Renal pelvis (tissue), 4 donors: ENCODE results near the gene UGT1A3. TPM values are rescaled to one million over a fixed set of nuclear protein-coding genes. Genes with fewer than 3 reads are reported as not detected.

Experiments used
- DNase-seq: peaks from one replicate; pipeline ENCODE4 v3.0.0-alpha.2; 2013
- polyA plus RNA-seq, 3 donors: library from polyadenylated mRNA; unstranded; fragments of 120-200 nt; gene quantifications; one replicate each; pipeline ENCODE4 v1.2.1, GENCODE V29; 2013; ENCODE audit not compliant: insufficient read length in 3 of 3

Gene UGT1A3
- polyA plus RNA-seq, 3 donors, result 0.14 TPM; not detected in 2

DNA sequence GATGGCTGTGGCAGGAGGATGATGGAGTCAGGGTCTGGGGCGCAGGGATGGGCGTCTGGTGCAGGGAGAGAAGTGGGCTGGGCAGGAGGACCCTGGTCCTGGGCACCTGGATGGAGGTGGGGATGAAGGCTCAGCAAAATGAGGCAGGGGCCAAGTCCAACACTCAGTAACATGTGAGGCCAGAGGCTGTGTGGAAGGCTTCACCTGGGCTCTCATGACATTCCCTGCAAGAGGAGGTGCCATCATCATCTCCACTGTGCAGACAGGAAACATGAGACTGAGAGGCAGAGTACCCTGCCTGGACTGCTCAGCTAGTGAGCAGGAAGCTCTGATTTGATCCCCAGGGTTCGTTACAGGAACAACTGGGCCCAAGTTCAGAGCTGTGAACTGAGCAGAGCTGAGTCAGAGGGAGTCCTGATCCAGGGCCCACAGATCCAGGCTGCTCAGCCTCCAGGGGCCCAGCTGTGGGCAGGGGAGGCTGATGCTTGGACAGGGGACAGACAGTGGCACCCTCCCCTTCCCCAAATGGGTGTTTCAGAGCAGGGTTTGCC, 88.6 kb downstream of the UGT1A3 start:
- no peak for DNase-seq

DNA sequence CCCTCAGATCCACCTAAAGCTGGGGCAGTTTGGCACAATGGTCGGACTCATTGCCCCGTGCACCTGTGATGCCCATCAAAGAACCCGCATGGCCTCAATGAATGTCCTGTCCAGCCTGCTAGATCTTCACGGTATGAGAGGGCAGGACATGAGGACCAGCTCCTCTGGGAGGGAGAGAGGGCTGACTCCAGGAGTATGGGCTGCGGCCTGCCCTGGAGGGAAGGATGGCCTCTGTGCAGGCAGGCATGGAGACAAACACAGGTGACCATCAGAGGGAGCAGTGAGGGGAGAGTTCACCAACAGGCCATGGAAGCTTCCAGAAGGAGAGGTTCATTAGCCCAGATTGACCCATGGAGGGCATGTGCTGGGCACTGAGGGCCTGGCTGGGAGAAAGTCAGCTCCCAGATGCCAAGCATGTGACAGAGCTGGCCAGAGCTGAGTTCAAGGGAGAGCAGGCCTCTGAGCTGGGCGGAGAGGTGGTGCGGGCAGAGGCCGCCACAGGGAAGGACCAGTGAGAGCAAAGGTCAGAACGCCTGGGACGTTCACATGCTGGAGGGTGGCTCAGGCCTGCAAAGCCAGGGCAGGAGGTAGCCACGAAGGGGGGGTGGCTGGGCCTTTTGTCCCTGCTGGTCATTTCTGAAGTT, 89.3 kb downstream of the UGT1A3 start:
- DNase-seq, result no peak

DNA sequence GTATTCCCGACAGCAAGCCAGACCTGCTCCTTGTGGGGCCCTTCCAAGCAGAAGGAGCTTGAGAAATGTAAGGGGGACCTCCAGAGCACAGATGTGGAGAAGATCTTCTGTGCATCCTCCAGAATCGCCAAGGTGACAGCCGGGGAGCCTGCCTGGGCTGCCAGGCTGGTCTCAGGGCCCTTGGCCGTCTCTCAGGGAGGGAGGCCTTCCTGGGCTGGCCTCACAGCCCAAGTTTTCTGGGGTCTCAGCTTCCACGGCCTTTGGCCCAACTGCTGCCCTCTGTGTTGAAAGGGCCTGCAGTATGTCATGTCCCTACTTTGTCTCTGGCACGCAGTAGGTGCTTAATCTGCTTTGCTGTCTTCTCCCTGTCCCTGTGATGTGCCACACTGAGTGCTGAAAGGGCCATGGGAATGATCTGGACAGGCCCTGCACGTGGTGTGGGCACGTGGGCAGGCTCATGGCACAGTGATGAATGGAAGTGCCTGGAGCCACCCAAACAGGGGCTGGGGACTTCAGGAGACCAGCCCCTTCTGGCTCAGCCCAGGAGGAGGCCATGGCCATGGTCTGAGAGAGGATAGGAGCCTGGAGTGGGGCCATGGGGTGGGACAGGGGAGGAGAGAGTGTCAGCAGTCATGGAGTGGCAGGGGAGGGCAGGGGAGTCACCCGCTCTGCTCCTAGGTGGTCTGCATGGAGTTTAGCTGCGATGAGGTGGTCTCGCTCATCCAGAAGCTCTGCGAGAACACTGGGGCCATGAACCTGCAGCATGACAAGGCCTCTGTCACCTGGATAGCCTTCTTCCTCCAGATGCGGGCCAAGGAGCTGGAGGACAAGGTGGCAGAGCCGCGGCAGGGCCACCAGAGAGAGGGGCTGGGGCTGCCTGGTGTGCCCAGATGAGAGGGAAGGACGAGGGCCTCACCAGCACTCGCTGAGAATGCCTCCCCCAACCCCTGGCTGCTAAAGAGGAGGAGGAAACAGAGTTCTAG, 90.1 kb downstream of the UGT1A3 start:
- DNase-seq, result no peak

DNA sequence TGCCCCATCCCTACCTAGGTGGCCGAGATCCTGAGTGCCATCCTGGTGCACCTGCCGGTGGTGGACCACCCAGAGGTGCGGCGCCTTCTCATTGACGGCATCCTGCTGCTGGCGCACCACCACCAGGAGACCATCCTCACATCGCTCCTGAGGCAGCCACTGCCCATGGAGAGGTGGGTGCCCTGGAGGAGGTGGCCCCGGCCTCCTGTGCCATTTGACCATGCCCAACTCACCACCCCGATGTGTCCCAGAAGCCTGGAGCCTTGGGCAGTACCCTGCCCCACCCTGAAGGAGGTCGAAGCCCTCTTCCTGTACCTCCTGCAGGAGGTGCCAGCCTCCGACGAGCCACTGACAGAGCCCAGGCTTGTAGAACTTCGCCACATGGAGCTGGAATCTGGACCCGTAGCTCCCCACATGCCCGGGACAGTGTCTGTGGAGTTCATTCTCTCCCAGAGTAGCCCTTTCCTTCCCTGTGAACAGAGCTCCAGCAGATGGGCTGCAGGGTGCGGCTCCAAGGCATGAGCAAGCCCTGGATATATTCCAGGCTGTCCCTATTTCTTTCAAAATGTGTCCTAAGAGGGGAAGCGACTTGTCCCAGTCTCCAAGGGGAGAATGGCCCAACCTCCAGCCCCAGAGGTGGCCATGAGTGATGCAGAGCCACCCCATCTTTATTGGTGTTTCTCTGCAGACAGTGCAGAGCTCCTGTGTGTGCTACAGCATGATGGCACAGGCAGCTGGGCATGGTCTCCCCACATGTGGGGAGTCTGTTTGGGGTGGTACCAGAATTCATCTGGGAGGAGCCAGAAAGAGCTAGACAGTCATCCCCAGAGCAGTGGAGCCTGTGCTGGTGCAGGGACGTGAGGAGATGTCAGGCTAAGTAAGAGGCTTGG, 91.3 kb downstream of the UGT1A3 start:
- no peak for DNase-seq

DNA sequence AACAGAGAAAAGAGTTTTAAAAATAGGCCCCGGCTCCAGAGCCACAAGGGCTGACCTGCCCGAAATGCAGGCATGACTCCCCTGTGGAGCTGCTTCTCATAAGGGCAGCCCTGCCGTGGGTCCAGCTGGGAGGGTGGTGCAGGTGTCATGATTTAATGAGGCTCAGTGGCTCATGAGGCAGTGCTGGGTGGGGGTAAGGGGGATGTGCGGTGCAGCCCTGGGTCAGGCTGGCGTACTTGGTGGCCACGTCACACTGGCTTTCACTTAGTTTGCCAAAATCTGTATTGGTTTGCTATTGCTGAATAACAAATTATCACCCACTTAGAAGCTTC, 91.9 kb downstream of the UGT1A3 start:
- no peak for DNase-seq

DNA sequence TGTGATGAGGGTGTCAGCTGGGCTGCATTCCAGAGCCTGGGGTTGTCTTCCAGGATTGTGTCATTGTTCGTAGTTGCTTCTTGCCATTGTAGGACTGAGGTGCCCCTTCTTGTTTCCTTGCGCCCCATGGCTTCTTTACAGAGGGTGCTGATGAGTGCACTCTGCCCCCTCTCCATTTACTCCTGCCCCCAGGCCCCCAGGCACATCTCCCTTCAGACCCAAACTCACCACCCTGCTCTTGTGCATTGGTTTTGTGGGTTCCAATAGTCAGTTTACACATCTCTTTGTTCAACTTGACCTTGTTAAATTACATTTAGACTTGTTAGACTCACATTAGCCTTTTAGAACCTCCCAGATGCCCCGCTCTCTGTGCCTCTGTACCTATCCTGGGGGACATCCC, 92.4 kb downstream of the UGT1A3 start:
- no peak for DNase-seq

DNA sequence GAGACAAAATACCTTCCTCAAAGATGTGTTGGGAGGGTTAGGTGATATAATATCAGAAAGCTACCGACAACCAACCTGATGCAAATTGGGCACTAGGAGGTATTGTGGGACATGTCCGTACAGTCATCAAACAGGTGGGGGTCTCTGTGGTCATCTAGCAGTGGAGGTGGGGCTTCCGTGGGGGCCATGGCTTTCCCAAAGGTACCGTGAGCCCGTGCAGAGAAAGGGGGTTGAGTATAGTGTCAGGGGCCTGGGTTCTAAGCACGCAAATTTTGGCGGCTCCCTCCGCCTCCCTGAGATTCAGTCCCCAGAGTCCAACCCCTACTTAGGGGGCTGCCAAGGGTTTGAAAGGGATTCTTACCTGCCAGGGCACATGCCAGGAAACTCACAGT, 92.9 kb downstream of the UGT1A3 start:
- no peak for DNase-seq

DNA sequence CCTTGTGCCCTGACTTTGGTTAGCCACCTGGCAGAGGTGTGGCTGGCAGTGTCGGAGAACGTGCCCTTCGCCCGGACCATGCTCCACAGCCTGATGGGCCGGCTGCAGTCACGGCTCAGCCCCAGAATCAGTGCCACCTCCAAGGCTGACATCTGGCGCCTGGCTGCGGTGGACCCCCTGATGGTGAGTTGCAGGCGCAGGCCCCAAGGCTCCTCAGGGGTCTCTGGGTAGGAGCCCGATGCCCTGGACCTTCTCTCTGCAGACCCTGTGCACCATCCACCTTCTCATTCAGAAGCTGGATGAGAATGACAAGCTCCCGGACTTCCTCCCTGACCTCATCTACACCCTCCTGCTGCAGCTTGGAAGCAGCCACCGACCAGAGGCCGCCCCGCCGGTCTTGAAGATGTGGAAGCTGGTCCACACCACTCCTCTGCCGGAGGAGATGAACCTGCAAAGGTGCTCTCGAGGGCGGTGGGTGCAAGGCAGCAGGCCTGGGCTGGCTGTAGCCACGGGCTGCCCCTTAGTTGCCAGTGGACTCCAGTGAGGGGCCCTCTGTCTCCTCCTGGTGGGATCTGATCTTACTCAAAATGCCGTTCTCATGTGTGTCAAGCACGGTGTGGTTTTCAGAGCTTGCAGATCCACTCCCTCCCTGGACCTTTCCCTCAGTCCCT, 93.4 kb downstream of the UGT1A3 start:
- DNase-seq, result no peak

Other genes starting within 250 kb of the UGT1A3 start
- gene USP40, start 162.3 kb upstream of the UGT1A3 start, polyA plus RNA-seq, result 10 to 100 TPM; 40.6 to 80.7 (median 58.7) TPM
- not detected for gene UGT1A8, start 111.4 kb upstream of the UGT1A3 start, polyA plus RNA-seq
- not detected for gene UGT1A10, start 92.6 kb upstream of the UGT1A3 start, polyA plus RNA-seq
- gene UGT1A9, start 57.1 kb upstream of the UGT1A3 start, polyA plus RNA-seq, result 1 to 10 TPM; 6.0 to 8.4 (median 7.8) TPM
- not detected for gene UGT1A7, start 47.1 kb upstream of the UGT1A3 start, polyA plus RNA-seq
- gene UGT1A6, start 36.2 kb upstream of the UGT1A3 start, polyA plus RNA-seq, result 1 to 10 TPM; 2.8 to 3.7 (median 2.8) TPM
- not detected for gene UGT1A5, start 16.1 kb upstream of the UGT1A3 start, polyA plus RNA-seq
- not detected for gene UGT1A4, start 10.3 kb upstream of the UGT1A3 start, polyA plus RNA-seq
- under 1 TPM; 0.20 to 0.90 (median 0.74) TPM for gene UGT1A1, start 31.2 kb downstream of the UGT1A3 start, polyA plus RNA-seq
- under 1 TPM in 2 of 3 donors, not detected in 1; 0.22 to 0.33 TPM for gene MROH2A, start 49.3 kb downstream of the UGT1A3 start, polyA plus RNA-seq
- 10 to 100 TPM; 22.3 to 24.9 (median 23.4) TPM for gene HJURP, start 125.5 kb downstream of the UGT1A3 start, polyA plus RNA-seq
- under 1 TPM; 0.10 to 0.43 (median 0.13) TPM for gene TRPM8, start 188.3 kb downstream of the UGT1A3 start, polyA plus RNA-seq